K562 (cell line): Measurements from ENCODE around the gene ACP1. TPM values are rescaled to one million over a fixed set of nuclear protein-coding genes. Genes with fewer than 3 reads are reported as not detected.

Experiments used
- BRD4 ChIP-seq: fragments of 200-600 bp; sonication (generic); IDR thresholded peaks from 2 replicates; pipeline ENCODE4 v1.6.1; 2017; ENCODE audit warnings: inconsistent platforms
- C11orf30 ChIP-seq: fragments of 450-650 bp; IDR thresholded peaks from 2 replicates; pipeline ENCODE4 v1.6.1; 2016; ENCODE audit warnings: low read depth, mild to moderate bottlenecking
- CEBPG ChIP-seq, 3 experiments: fragments of 200-800 bp in 1 of 3; sonication (Bioruptor generic) in 1 of 3; sonication (generic) in 1 of 3; formaldehyde crosslinking in 1 of 3; IDR thresholded peaks in 2 of 3; conservative IDR thresholded peaks in 1 of 3; 2 replicates each; pipeline versions ENCODE4 v1.6.1 to v1.8.0; 2016 to 2022; ENCODE audit warnings: missing compliant biosample characterization in 2 of 3, missing genetic modification characterization in 2 of 3, mild to moderate bottlenecking in 1 of 3, missing genetic modification reagents in 1 of 3
- GTF2A2 ChIP-seq: IDR thresholded peaks from 2 replicates; pipeline ENCODE4 v1.6.1; 2016; ENCODE audit warnings: mild to moderate bottlenecking, missing genetic modification characterization, missing compliant biosample characterization
- HDAC1 ChIP-seq, 2 experiments: fragments of 450-650 bp; IDR thresholded peaks; 2 replicates each; pipeline ENCODE4 v1.6.1; 2016 to 2017; ENCODE audit warnings: inconsistent platforms in 1 of 2, mild to moderate bottlenecking in 1 of 2, moderate library complexity in 1 of 2
- KDM4B ChIP-seq, 2 experiments: fragments of 450-650 bp in 1 of 2; sonication (generic) in 1 of 2; IDR thresholded peaks; 2 replicates each; pipeline ENCODE4 v1.6.1; 2016 to 2017; ENCODE audit warnings: borderline replicate concordance in 2 of 2, antibody characterized with exemption in 1 of 2, low read depth in 1 of 2, mild to moderate bottlenecking in 1 of 2
- KHSRP ChIP-seq: fragments of 450-650 bp; IDR thresholded peaks from 2 replicates; pipeline ENCODE4 v1.6.1; 2017
- LCOR ChIP-seq: sonication (generic); formaldehyde crosslinking; IDR thresholded peaks from 2 replicates; pipeline ENCODE4 v1.8.0; 2022; ENCODE audit warnings: mild to moderate bottlenecking, missing genetic modification reagents
- RBFOX2 ChIP-seq: fragments of 200-400 bp; formaldehyde crosslinking; IDR thresholded peaks from 2 replicates; pipeline ENCODE4 v1.6.1; 2017; ENCODE audit warnings: low read depth, mild to moderate bottlenecking, low read length, moderate library complexity
- TRIM24 ChIP-seq, 2 experiments: fragments of 450-650 bp; IDR thresholded peaks; 2 replicates each; pipeline ENCODE4 v1.6.1; 2016
- ZNF133 ChIP-seq: fragments of 250-450 bp; sonication (Bioruptor Pico); IDR thresholded peaks from 2 replicates; pipeline ENCODE4 v1.4.0; 2020; ENCODE audit warnings: mild to moderate bottlenecking
- ZNF280A ChIP-seq: fragments of 450-650 bp; IDR thresholded peaks from 2 replicates; pipeline ENCODE4 v1.6.1; 2018; ENCODE audit warnings: mild to moderate bottlenecking, low read depth; ENCODE audit not compliant: partially characterized antibody
- ZNF316 ChIP-seq: fragments of 450-650 bp; IDR thresholded peaks from 2 replicates; pipeline ENCODE4 v1.6.1; 2016
- ZNF780A ChIP-seq: fragments of 250-450 bp; sonication (Bioruptor Pico); IDR thresholded peaks from 2 replicates; pipeline ENCODE4 v1.5.0; 2021; ENCODE audit warnings: mild to moderate bottlenecking
- polyA plus RNA-seq, 8 experiments: library from polyadenylated mRNA; depleted of rRNA in 4 of 8; stranded (reverse) in 5 of 8; unstranded in 3 of 8; fragments of >200 nt; fragmentation: Nextera tagmentation in 2 of 8; fragmentation: Illumina TruSeq in 1 of 8; extraction: Ambion mirVana in 2 of 8; extraction: Trizol in 1 of 8; gene quantifications; 2 replicates each; pipeline versions ENCODE4 v1.2.1 to v1.2.3, GENCODE V29; 2011 to 2014; ENCODE audit warnings: inconsistent platforms in 1 of 8, missing spikeins in 1 of 8
- total RNA-seq, 7 experiments: library from RNA; depleted of rRNA in 6 of 7; stranded (reverse); fragments of >200 nt in 6 of 7; fragmentation: Illumina TruSeq in 2 of 7; extraction: Trizol in 2 of 7; gene quantifications; 2 replicates each; pipeline versions ENCODE4 v1.2.1 to v1.2.3, GENCODE V29; 2011 to 2021; ENCODE audit warnings: low replicate concordance in 1 of 7
- TF ChIP-seq, protein P1 (sequence below): fragments of 450-650 bp; formaldehyde crosslinking; IDR thresholded peaks from 2 replicates; pipeline ENCODE4 v1.4.0; 2020; ENCODE audit warnings: mild to moderate bottlenecking, mixed read lengths
- TF ChIP-seq, protein P2 (sequence below): sonication (generic); formaldehyde crosslinking; IDR thresholded peaks from 2 replicates; pipeline ENCODE4 v1.8.1; 2023; ENCODE audit warnings: mild to moderate bottlenecking, missing genetic modification reagents

Gene ACP1
- total and polyA plus RNA-seq, 9 of the 15 experiments (the other 6 are each of a cell fraction or from before 2014, with no cell fraction given): 139 to 493 (median 189) TPM

DNA sequence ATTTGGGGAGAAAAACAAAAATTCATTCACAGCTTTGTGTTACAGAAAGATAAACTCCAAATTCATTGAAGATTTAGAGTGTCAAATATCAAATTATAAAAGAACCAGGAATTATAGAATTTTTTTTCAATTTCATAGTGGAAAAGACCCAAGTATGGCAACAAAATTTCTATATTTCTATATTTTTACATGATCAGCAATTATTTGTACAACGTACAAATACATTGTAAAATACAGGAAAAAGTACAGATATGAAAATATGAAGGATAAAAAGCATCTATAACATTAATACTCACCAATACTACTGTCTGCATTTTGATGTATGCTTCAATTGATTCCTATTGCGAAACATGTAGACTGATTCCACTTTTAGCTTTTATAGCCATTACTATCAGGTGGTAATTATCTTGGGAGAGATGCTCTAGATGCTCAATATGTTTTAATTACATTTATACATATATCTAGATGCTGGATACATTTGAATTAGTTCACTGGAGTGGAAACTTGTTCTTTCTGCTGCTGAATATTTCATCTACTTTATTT, 4.9 kb upstream of the ACP1 start (continued):
- TF ChIP-seq HDAC1 (IDR thresholded peaks at IDR 0.05) (no peak), ZNF316 (peak; percentile 89), GTF2A2 (tag) (no peak), ZNF280A (no peak), C11orf30 (peak; percentile 70), KHSRP (no peak), ZNF780A (no peak), RBFOX2 (no peak), KDM4B (IDR thresholded peaks at IDR 0.05; ENCODE audit: borderline replicate concordance in 2 of 2, low read depth in 1 of 2) (no peak), BRD4 (no peak), ZNF133 (CRISPR knock-in tag) (no peak), CEBPG (CRISPR knock-in tag; IDR thresholded peaks at IDR 0.05) (no peak), CEBPG (tag; conservative IDR thresholded peaks at IDR 0.05 in 1 of 2, IDR thresholded peaks at IDR 0.05 in 1 of 2) (peak in 1 of 2 experiments; percentile 84; a peak in 2 of 4 replicates), LCOR (CRISPR knock-in tag) (no peak), TRIM24 (IDR thresholded peaks at IDR 0.05) (no peak)
- TF ChIP-seq, protein P1, sequence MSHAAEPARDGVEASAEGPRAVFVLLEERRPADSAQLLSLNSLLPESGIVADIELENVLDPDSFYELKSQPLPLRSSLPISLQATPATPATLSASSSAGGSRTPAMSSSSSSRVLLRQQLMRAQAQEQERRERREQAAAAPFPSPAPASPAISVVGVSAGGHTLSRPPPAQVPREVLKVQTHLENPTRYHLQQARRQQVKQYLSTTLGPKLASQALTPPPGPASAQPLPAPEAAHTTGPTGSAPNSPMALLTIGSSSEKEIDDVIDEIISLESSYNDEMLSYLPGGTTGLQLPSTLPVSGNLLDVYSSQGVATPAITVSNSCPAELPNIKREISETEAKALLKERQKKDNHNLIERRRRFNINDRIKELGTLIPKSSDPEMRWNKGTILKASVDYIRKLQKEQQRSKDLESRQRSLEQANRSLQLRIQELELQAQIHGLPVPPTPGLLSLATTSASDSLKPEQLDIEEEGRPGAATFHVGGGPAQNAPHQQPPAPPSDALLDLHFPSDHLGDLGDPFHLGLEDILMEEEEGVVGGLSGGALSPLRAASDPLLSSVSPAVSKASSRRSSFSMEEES (CRISPR knock-in tag): no peak
- TF ChIP-seq, protein P2, sequence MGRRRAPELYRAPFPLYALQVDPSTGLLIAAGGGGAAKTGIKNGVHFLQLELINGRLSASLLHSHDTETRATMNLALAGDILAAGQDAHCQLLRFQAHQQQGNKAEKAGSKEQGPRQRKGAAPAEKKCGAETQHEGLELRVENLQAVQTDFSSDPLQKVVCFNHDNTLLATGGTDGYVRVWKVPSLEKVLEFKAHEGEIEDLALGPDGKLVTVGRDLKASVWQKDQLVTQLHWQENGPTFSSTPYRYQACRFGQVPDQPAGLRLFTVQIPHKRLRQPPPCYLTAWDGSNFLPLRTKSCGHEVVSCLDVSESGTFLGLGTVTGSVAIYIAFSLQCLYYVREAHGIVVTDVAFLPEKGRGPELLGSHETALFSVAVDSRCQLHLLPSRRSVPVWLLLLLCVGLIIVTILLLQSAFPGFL (CRISPR knock-in tag): no peak
